Esophagus muscularis mucosa (tissue), 3 donors: ENCODE measurements around the gene ZNF774.

Experiments used
- POLR2A ChIP-seq: fragments of 450-650 bp; IDR thresholded peaks from one replicate; pipeline ENCODE4 v1.6.1; 2017; ENCODE audit warnings: antibody characterized with exemption, moderate library complexity, mild to moderate bottlenecking, low read depth
- POLR2AphosphoS5 ChIP-seq, 2 donors: sonication (generic); formaldehyde crosslinking; IDR thresholded peaks; one replicate each; pipeline ENCODE4 v1.6.1; 2017; ENCODE audit warnings: antibody characterized with exemption in 2 of 2
- TF ChIP-seq, protein P1 (sequence below), 3 experiments: fragments of 200-600 bp in 2 of 3; fragments of 450-650 bp in 1 of 3; sonication (generic) in 2 of 3; IDR thresholded peaks; one replicate each; pipeline ENCODE4 v1.5.1; 2017 to 2019; ENCODE audit warnings: antibody characterized with exemption in 3 of 3, mild to moderate bottlenecking in 2 of 3, moderate library complexity in 1 of 3

DNA sequence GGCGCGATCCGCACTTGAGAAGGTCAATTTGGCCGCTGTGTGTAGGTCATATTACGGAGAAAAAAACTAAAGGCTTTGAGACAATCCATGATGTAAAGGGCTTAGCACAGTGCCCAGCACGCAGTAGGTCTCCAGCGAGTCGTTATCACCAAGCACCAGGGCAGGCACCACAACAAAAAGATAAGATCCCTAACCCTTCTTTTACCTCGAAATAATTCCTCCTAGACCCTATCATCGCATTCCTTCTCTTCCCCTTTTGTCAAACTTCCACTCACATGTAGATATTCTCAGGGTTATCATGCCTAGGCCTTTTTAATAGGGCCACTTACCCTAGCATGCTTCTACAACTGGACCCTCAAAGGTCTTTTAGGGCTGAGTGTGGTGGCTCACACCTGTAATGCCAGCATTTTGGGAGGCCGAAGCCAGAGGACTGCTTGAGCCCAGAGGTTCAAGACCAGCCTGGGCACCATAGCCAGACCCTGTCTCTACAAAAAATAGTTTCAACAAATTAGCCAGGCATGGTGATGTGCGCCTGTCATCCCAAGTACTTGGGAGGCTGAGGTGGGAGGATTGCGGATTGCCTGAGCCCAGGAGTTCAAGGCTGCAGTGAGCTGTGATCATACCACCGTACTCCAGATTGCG, 13.5 kb downstream of the ZNF774 start:
- TF ChIP-seq, protein P1, sequence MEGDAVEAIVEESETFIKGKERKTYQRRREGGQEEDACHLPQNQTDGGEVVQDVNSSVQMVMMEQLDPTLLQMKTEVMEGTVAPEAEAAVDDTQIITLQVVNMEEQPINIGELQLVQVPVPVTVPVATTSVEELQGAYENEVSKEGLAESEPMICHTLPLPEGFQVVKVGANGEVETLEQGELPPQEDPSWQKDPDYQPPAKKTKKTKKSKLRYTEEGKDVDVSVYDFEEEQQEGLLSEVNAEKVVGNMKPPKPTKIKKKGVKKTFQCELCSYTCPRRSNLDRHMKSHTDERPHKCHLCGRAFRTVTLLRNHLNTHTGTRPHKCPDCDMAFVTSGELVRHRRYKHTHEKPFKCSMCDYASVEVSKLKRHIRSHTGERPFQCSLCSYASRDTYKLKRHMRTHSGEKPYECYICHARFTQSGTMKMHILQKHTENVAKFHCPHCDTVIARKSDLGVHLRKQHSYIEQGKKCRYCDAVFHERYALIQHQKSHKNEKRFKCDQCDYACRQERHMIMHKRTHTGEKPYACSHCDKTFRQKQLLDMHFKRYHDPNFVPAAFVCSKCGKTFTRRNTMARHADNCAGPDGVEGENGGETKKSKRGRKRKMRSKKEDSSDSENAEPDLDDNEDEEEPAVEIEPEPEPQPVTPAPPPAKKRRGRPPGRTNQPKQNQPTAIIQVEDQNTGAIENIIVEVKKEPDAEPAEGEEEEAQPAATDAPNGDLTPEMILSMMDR (IDR thresholded peaks at IDR 0.05) = no peak
- no peak for TF ChIP-seq POLR2AphosphoS5 (IDR thresholded peaks at IDR 0.05)
- no peak for TF ChIP-seq POLR2A
